Body of pancreas (tissue), 4 donors: ENCODE results near the gene CD79A. TPM values are rescaled to one million over a fixed set of nuclear protein-coding genes. Genes with fewer than 3 reads are reported as not detected.

Experiments used
- ATAC-seq: fragments of 150-250 bp; one replicate; pipeline ENCODE4 v1.9.1; 2016
- DNase-seq, 4 donors: peaks; one replicate each; pipeline ENCODE4 v3.0.0-alpha.2; 2019
- H3K27ac ChIP-seq, 4 donors: fragments of 200-600 bp; sonication (generic); 1 replicate in 3 of 4; 2 replicates in 1 of 4; pipeline versions ENCODE4 v1.5.1 to v1.6.1; 2016 to 2019; ENCODE audit warnings: mild to moderate bottlenecking in 1 of 4, mixed read lengths in 1 of 4, moderate library complexity in 1 of 4
- H3K27me3 ChIP-seq, 2 donors: fragments of 200-600 bp; sonication (generic); one replicate each; pipeline ENCODE4 v1.6.0; 2016; ENCODE audit warnings: mild to moderate bottlenecking in 1 of 2
- H3K36me3 ChIP-seq, 2 donors: fragments of 200-600 bp; sonication (generic); replicated peaks in 1 of 2; 2 replicates each; pipeline ENCODE4 v1.5.1; 2016; ENCODE audit warnings: low read depth in 2 of 2; ENCODE audit not compliant: insufficient read depth in 1 of 2
- H3K4me1 ChIP-seq: fragments of 200-600 bp; sonication (generic); one replicate; pipeline ENCODE4 v1.6.0; 2016
- H3K4me3 ChIP-seq, 2 donors: fragments of 200-600 bp; sonication (generic); 1 replicate in 1 of 2; 2 replicates in 1 of 2; pipeline ENCODE4 v1.5.1; 2016 to 2019
- H3K9me3 ChIP-seq, 3 donors: fragments of 200-600 bp; sonication (generic); 1 replicate in 2 of 3; 2 replicates in 1 of 3; pipeline ENCODE4 v1.5.1; 2016
- CTCF ChIP-seq, 7 experiments: fragments of 450-650 bp in 4 of 7; fragments of 200-600 bp in 3 of 7; sonication (generic) in 3 of 7; IDR thresholded peaks; one replicate each; pipeline ENCODE4 v1.5.1; 2016 to 2019; ENCODE audit warnings: antibody characterized with exemption in 7 of 7
- POLR2A ChIP-seq, 3 donors: fragments of 450-650 bp; IDR thresholded peaks; one replicate each; pipeline ENCODE4 v1.6.1; 2016; ENCODE audit warnings: antibody characterized with exemption in 3 of 3, mild to moderate bottlenecking in 2 of 3
- WGBS, 2 donors: methylation state at CpG; one replicate each; pipeline ENCODE4 v1.1.5; 2017; 5-methylcytosine and 5-hydroxymethylcytosine counted together
- intact Hi-C: fragments of 100-400 bp; cut with DNase I; formaldehyde crosslinking; loops from one replicate; pipeline ENCODE4 v1.15.1; 2023
- total RNA-seq, 2 donors: library from RNA; depleted of rRNA; stranded (reverse); fragments of >200 nt; gene quantifications; one replicate each; pipeline ENCODE4 v1.1.0, GENCODE V29; 2016

Gene CD79A
- total RNA-seq, 2 donors from 2014 or later: not detected

DNA sequence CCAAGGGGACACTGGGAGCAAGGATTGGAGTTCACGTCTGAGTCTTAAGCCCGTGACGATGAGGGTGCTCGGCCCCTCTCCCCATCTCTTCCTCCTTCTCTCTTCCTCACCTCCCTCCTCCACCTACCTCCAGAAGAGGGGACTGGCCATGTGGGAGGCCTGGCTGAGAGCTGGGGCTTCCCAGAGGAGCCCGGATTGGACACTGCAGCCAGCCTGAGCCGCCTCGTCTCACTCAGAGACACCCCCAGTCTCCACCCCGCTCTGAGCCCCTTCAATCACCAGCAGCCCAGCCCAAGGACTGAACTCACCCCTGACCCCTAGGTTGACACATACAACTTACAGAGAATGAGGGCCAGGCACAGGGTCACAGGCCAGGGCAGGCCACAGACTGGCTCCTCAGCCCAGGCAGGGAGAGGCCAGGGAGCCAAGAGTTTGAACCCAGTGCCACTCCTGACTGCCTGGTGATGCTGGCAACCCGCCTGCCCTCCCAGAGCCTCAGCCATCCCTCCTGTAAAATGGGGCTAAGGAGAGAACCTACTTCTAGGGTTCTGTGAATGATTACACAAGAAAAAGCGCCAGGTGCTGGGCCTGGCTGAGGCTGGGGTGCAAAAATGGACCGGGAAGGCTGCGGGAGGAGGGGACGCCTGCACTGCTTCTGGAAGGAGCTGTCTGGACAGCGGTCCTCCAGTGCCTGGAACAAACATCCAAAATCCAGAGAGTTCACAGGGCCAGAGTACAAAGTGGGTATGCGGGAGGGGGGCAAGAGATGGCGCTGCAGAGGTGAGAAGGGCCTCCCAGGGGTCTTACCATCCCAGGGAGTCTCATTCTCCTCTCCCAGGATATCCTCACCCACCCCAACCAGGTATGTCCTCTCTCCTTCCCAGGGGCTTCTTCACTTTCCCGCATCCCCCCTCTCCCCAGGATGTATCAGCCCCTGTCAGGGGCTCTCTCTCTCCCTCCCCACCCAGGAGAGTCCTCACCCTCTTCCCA is 1.1 kb downstream of the CD79A start:
- Histone ChIP-seq H3K4me3 (no peak overlapping the region), H3K9me3 (no peaks in the 10 kb centered on the region), H3K27ac (no peak overlapping the region), H3K27me3 (no peaks in the 10 kb centered on the region), H3K36me3 (no peaks in the 10 kb centered on the region), H3K4me1 (peaks cover 4% of the 10 kb centered on the region)
- ATAC-seq (no peak), DNase-seq (no peak)
- TF ChIP-seq CTCF (IDR thresholded peaks at IDR 0.05) (no peak), POLR2A (IDR thresholded peaks at IDR 0.05) (no peak)
- intact Hi-C loops: loop anchor here (5.0 kb wide), 2 partner anchors 59 to 79 kb away; partner anchors contain the start of gene RABAC1
- WGBS, 2 donors: 59 to 66% methylated on average over 13 to 16 of the region's 17 CpGs

- H3K36me3 ChIP-seq: no peaks in the 10 kb centered on the region
- no peak overlapping the region for H3K27ac ChIP-seq
- WGBS, 2 donors: 65 to 81% methylated on average over 8 to 21 of the region's 21 CpGs
- TF ChIP-seq CTCF (IDR thresholded peaks at IDR 0.05): no peak
- TF ChIP-seq POLR2A (IDR thresholded peaks at IDR 0.05): no peak
- ATAC-seq: no peak
- H3K4me1 ChIP-seq: no peaks in the 10 kb centered on the region
- H3K27me3 ChIP-seq: no peaks in the 10 kb centered on the region
- H3K9me3 ChIP-seq: no peaks in the 10 kb centered on the region
- H3K4me3 ChIP-seq: no peak overlapping the region
- no peak for DNase-seq
- intact Hi-C loops: loop anchor here (5.0 kb wide), 2 partner anchors 58 to 78 kb away; partner anchors contain the start of gene RABAC1
Measured at GRCh38 chr19:41879080-41879479, 2.0 kb downstream of the CD79A start.

GRCh38 chr19:41879670-41880328 is 2.7 kb downstream of the CD79A start:
- 50 to 58% methylated on average over 7 of the region's 7 CpGs for WGBS, 2 donors
- intact Hi-C loops: loop anchor here (5.0 kb wide), 2 partner anchors 58 to 78 kb away; partner anchors contain the start of gene RABAC1
- TF ChIP-seq POLR2A (IDR thresholded peaks at IDR 0.05) (no peak), CTCF (IDR thresholded peaks at IDR 0.05) (no peak)

GRCh38 chr19:41880329-41880708 is 3.2 kb downstream of the CD79A start:
- Histone ChIP-seq H3K4me3 (no peak overlapping the region), H3K9me3 (no peaks in the 10 kb centered on the region), H3K36me3 (no peaks in the 10 kb centered on the region), H3K27ac (no peak overlapping the region), H3K4me1 (peaks cover 7% of the 10 kb centered on the region), H3K27me3 (no peaks in the 10 kb centered on the region)
- WGBS, 2 donors: 44 to 62% methylated on average over 5 of the region's 5 CpGs
- intact Hi-C loops: no loop called here
- TF ChIP-seq CTCF (IDR thresholded peaks at IDR 0.05): no peak
- no peak for TF ChIP-seq POLR2A (IDR thresholded peaks at IDR 0.05)
- no peak for ATAC-seq
- no peak for DNase-seq

More at GRCh38 chr19:41879670-41880328, 2.7 kb downstream of the CD79A start:
- H3K27me3 ChIP-seq: no peaks in the 10 kb centered on the region
- ATAC-seq (no peak), DNase-seq (no peak)
- no peak overlapping the region for H3K27ac ChIP-seq
- H3K4me1 ChIP-seq: peaks cover 3% of the 10 kb centered on the region
- H3K9me3 ChIP-seq: no peaks in the 10 kb centered on the region
- no peak overlapping the region for H3K4me3 ChIP-seq
- no peaks in the 10 kb centered on the region for H3K36me3 ChIP-seq
